HEK293 (cell line): ENCODE data around the gene PPFIA4.

Experiments
- CTCF ChIA-PET: fragments of 350-600 bp; formaldehyde crosslinking; extraction: SDS; loops from one replicate; lab custom pipeline; 2021; ENCODE audit warnings: antibody characterized with exemption; lab: Yijun Ruan, JAX
- POLR2A ChIA-PET: fragments of 300-600 bp; formaldehyde crosslinking; extraction: SDS; loops from one replicate; lab custom pipeline; 2020; ENCODE audit warnings: antibody characterized with exemption, inconsistent platforms; lab: Yijun Ruan, JAX
- H3K27ac ChIP-seq: fragments of 200-500 bp; sonication (Bioruptor generic); 2 replicates; pipeline ENCODE4 v1.5.1; 2014; ENCODE audit warnings: low read depth, low read length, control low read depth, inconsistent platforms; ENCODE audit errors: extremely low read depth
- H3K36me3 ChIP-seq, 2 experiments: fragments of 200-500 bp in 1 of 2; sonication (Bioruptor generic) in 1 of 2; 1 replicate in 1 of 2; 2 replicates in 1 of 2; pipeline ENCODE4 v1.5.1; 2014 to 2017; ENCODE audit warnings: inconsistent platforms in 2 of 2, low read length in 2 of 2; ENCODE audit not compliant: control insufficient read depth in 2 of 2, insufficient read depth in 1 of 2
- H3K4me1 ChIP-seq: fragments of 200-500 bp; sonication (Bioruptor generic); 2 replicates; pipeline ENCODE4 v1.5.1; 2014; ENCODE audit warnings: mild to moderate bottlenecking, low read length, inconsistent platforms; ENCODE audit not compliant: control insufficient read depth, insufficient read depth
- H3K4me3 ChIP-seq: 2 replicates; pipeline ENCODE4 v1.5.1; 2011; ENCODE audit warnings: low read depth, mild to moderate bottlenecking, control low read depth, low read length, moderate library complexity
- H3K9me3 ChIP-seq: fragments of 200-500 bp; sonication (Bioruptor generic); 2 replicates; pipeline ENCODE4 v1.5.1; 2014; ENCODE audit warnings: low read depth, low read length, inconsistent platforms; ENCODE audit not compliant: control insufficient read depth, insufficient read depth
- BCL11B ChIP-seq: fragments of 450-650 bp; formaldehyde crosslinking; IDR thresholded peaks from 2 replicates; pipeline ENCODE4 v1.5.1; 2016; ENCODE audit warnings: low read depth, missing biosample characterization, missing genetic modification characterization
- GLIS1 ChIP-seq: fragments of 450-650 bp; formaldehyde crosslinking; IDR thresholded peaks from 2 replicates; pipeline ENCODE4 v1.5.1; 2016; ENCODE audit warnings: missing biosample characterization, missing genetic modification characterization
- IKZF3 ChIP-seq: fragments of 450-650 bp; IDR thresholded peaks from 2 replicates; pipeline ENCODE4 v1.5.0; 2018; ENCODE audit warnings: missing biosample characterization, mild to moderate bottlenecking, missing genetic modification characterization, moderate library complexity
- SCRT1 ChIP-seq: fragments of 450-650 bp; formaldehyde crosslinking; IDR thresholded peaks from 2 replicates; pipeline ENCODE4 v1.5.1; 2016; ENCODE audit warnings: missing biosample characterization, missing genetic modification characterization, borderline replicate concordance
- TCF7L2 ChIP-seq: IDR thresholded peaks from 2 replicates; pipeline ENCODE4 v1.6.1; 2011; ENCODE audit warnings: low read depth, mild to moderate bottlenecking, inconsistent platforms, low read length, moderate library complexity, borderline replicate concordance
- YY1 ChIP-seq: fragments of 450-650 bp; formaldehyde crosslinking; IDR thresholded peaks from 2 replicates; pipeline ENCODE4 v1.5.1; 2018; ENCODE audit warnings: missing biosample characterization, missing genetic modification characterization
- ZBTB1 ChIP-seq: fragments of 450-650 bp; formaldehyde crosslinking; IDR thresholded peaks from 2 replicates; pipeline ENCODE4 v1.5.1; 2016; ENCODE audit warnings: missing biosample characterization, missing genetic modification characterization
- ZBTB8A ChIP-seq: fragments of 450-650 bp; formaldehyde crosslinking; IDR thresholded peaks from 2 replicates; pipeline ENCODE4 v1.5.1; 2016; ENCODE audit warnings: missing biosample characterization, missing genetic modification characterization
- ZNF10 ChIP-seq: fragments of 450-650 bp; formaldehyde crosslinking; IDR thresholded peaks from 2 replicates; pipeline ENCODE4 v1.5.1; 2017; ENCODE audit warnings: missing biosample characterization, missing genetic modification characterization
- ZNF146 ChIP-seq: fragments of 450-650 bp; formaldehyde crosslinking; IDR thresholded peaks from 2 replicates; pipeline ENCODE4 v1.5.1; 2016; ENCODE audit warnings: missing biosample characterization, missing genetic modification characterization
- ZNF19 ChIP-seq: fragments of 450-650 bp; formaldehyde crosslinking; IDR thresholded peaks from 2 replicates; pipeline ENCODE4; 2016; ENCODE audit warnings: missing biosample characterization, missing genetic modification characterization, low read depth
- ZNF211 ChIP-seq: fragments of 450-650 bp; formaldehyde crosslinking; IDR thresholded peaks from 2 replicates; pipeline ENCODE4 v1.5.1; 2016; ENCODE audit warnings: low read depth, missing biosample characterization, missing genetic modification characterization
- ZNF341 ChIP-seq: fragments of 450-650 bp; formaldehyde crosslinking; IDR thresholded peaks from 2 replicates; pipeline ENCODE4; 2016; ENCODE audit warnings: low read depth, missing biosample characterization, missing genetic modification characterization
- ZNF391 ChIP-seq: fragments of 450-650 bp; formaldehyde crosslinking; IDR thresholded peaks from 2 replicates; pipeline ENCODE4 v1.5.1; 2016; ENCODE audit warnings: low read depth, missing biosample characterization, missing genetic modification characterization, borderline replicate concordance
- ZNF426 ChIP-seq: fragments of 450-650 bp; formaldehyde crosslinking; IDR thresholded peaks from 2 replicates; pipeline ENCODE4 v1.5.1; 2017; ENCODE audit warnings: missing biosample characterization, missing genetic modification characterization, mild to moderate bottlenecking, inconsistent platforms, moderate library complexity
- ZNF530 ChIP-seq: fragments of 450-650 bp; formaldehyde crosslinking; IDR thresholded peaks from 2 replicates; pipeline ENCODE4 v1.5.1; 2016; ENCODE audit warnings: low read depth, missing biosample characterization, missing genetic modification characterization
- ZNF692 ChIP-seq: fragments of 450-650 bp; formaldehyde crosslinking; IDR thresholded peaks from 2 replicates; pipeline ENCODE4 v1.5.1; 2016; ENCODE audit warnings: missing biosample characterization, missing genetic modification characterization
- ZNF747 ChIP-seq: fragments of 450-650 bp; formaldehyde crosslinking; IDR thresholded peaks from 2 replicates; pipeline ENCODE4 v1.5.1; 2016; ENCODE audit warnings: missing biosample characterization, missing genetic modification characterization
- ZNF777 ChIP-seq: fragments of 450-650 bp; formaldehyde crosslinking; IDR thresholded peaks from 2 replicates; pipeline ENCODE4 v1.5.1; 2017; ENCODE audit warnings: missing biosample characterization, missing genetic modification characterization, borderline replicate concordance
- ZNF785 ChIP-seq: fragments of 450-650 bp; formaldehyde crosslinking; IDR thresholded peaks from 2 replicates; pipeline ENCODE4 v1.5.1; 2016; ENCODE audit warnings: missing biosample characterization, missing genetic modification characterization
- TF ChIP-seq, protein P1 (sequence below): fragments of 450-650 bp; formaldehyde crosslinking; IDR thresholded peaks from 2 replicates; pipeline ENCODE4 v1.5.1; 2016; ENCODE audit warnings: missing biosample characterization, missing genetic modification characterization
- TF ChIP-seq, protein P2 (sequence below): fragments of 450-650 bp; formaldehyde crosslinking; IDR thresholded peaks from 2 replicates; pipeline ENCODE4 v1.5.1; 2017; ENCODE audit warnings: missing biosample characterization, missing genetic modification characterization

The PPFIA4 gene

DNA sequence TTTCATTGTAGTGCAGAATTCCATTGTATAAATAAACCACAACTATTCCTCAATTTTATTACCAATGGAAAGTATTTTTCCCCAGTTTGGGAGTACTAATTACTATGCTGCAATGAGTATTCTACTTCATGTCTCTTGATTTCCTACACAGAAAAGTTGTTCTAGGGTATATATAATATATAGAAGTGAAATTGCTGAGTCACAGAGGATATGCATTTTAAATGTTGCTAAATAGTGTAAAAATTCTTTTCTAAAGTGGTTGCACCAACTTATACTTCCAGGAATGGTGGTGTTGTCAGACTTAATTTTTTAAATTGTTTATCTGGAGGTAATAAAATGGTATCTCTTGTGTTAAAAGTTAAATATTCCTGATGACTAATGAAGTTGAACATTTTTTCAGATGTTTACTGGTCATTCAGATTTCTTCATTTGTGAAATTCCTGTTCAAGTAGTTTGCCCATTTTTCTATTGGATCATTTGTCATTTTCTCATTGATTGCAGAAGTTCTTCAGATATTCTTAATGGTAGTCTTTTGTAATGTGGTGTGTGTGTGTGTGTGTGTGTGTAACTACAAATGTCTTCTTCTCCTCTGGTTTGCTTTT, 78.6 kb downstream of the PPFIA4 start (continued):
- no peak for TF ChIP-seq ZNF341 (tag by site-specific recombination)
- no peak for TF ChIP-seq ZNF530 (tag by site-specific recombination)

GRCh38 chr1:203112475-203112874, 86.2 kb downstream of the PPFIA4 start:
- CTCF ChIA-PET, result interaction anchor here (0.6 to 13.6 kb wide), 7 partner anchors 9 to 727 kb away, joined by 3 to 226 read pairs (median 4); no protein-coding TSS in a partner anchor
- POLR2A ChIA-PET, result no interaction called here

GRCh38 chr1:203113308-203113707, 87.0 kb downstream of the PPFIA4 start:
- ChIA-PET POLR2A (no interaction called here), CTCF (interaction anchor here (0.6 to 13.6 kb wide), 6 partner anchors 8 to 156 kb away, joined by 3 to 226 read pairs (median 22); no protein-coding TSS in a partner anchor)
- Histone ChIP-seq H3K4me1 (no peaks in the 10 kb centered on the region), H3K36me3 (no peaks in the 10 kb centered on the region), H3K9me3 (no peaks in the 10 kb centered on the region), H3K4me3 (no peak overlapping the region), H3K27ac (no peak overlapping the region)
- TF ChIP-seq TCF7L2, result no peak

More at GRCh38 chr1:203112475-203112874, 86.2 kb downstream of the PPFIA4 start:
- Histone ChIP-seq H3K27ac (no peak overlapping the region), H3K9me3 (no peaks in the 10 kb centered on the region), H3K4me3 (no peak overlapping the region), H3K36me3 (no peaks in the 10 kb centered on the region), H3K4me1 (no peaks in the 10 kb centered on the region)
- TF ChIP-seq ZNF747 (tag by site-specific recombination) (no peak), ZNF426 (tag by site-specific recombination) (no peak), GLIS1 (tag by site-specific recombination) (no peak), ZBTB8A (tag by site-specific recombination) (no peak), IKZF3 (tag by site-specific recombination) (no peak), ZNF692 (tag by site-specific recombination) (no peak)
- TF ChIP-seq, protein P1, sequence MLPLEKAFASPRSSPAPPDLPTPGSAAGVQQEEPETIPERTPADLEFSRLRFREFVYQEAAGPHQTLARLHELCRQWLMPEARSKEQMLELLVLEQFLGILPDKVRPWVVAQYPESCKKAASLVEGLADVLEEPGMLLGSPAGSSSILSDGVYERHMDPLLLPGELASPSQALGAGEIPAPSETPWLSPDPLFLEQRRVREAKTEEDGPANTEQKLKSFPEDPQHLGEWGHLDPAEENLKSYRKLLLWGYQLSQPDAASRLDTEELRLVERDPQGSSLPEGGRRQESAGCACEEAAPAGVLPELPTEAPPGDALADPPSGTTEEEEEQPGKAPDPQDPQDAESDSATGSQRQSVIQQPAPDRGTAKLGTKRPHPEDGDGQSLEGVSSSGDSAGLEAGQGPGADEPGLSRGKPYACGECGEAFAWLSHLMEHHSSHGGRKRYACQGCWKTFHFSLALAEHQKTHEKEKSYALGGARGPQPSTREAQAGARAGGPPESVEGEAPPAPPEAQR (tag by site-specific recombination), result no peak

GRCh38 chr1:203114202-203114601, 87.9 kb downstream of the PPFIA4 start:
- Histone ChIP-seq H3K36me3 (no peaks in the 10 kb centered on the region), H3K4me1 (no peaks in the 10 kb centered on the region), H3K9me3 (no peaks in the 10 kb centered on the region), H3K4me3 (no peak overlapping the region), H3K27ac (no peak overlapping the region)
- POLR2A ChIA-PET, result no interaction called here
- CTCF ChIA-PET, result interaction anchor here (6.1 to 13.6 kb wide), 3 partner anchors 74 to 155 kb away, joined by 39 to 226 read pairs (median 102); no protein-coding TSS in a partner anchor
- TF ChIP-seq YY1 (tag by site-specific recombination), result no peak
- TF ChIP-seq ZNF19, result no peak
- TF ChIP-seq, protein P2, sequence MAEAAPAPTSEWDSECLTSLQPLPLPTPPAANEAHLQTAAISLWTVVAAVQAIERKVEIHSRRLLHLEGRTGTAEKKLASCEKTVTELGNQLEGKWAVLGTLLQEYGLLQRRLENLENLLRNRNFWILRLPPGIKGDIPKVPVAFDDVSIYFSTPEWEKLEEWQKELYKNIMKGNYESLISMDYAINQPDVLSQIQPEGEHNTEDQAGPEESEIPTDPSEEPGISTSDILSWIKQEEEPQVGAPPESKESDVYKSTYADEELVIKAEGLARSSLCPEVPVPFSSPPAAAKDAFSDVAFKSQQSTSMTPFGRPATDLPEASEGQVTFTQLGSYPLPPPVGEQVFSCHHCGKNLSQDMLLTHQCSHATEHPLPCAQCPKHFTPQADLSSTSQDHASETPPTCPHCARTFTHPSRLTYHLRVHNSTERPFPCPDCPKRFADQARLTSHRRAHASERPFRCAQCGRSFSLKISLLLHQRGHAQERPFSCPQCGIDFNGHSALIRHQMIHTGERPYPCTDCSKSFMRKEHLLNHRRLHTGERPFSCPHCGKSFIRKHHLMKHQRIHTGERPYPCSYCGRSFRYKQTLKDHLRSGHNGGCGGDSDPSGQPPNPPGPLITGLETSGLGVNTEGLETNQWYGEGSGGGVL (tag by site-specific recombination), result no peak
- TF ChIP-seq BCL11B (tag by site-specific recombination), result no peak
- no peak for TF ChIP-seq ZNF146
- no peak for TF ChIP-seq ZBTB1
- no peak for TF ChIP-seq ZNF777 (tag by site-specific recombination)
- no peak for TF ChIP-seq ZNF391
- TF ChIP-seq ZNF10, result no peak
- TF ChIP-seq SCRT1, result no peak
- TF ChIP-seq ZNF211 (tag by site-specific recombination), result no peak
- TF ChIP-seq ZNF785, result no peak
